ENCODE measurements around the gene ACSS3.

Gene ACSS3

DNA sequence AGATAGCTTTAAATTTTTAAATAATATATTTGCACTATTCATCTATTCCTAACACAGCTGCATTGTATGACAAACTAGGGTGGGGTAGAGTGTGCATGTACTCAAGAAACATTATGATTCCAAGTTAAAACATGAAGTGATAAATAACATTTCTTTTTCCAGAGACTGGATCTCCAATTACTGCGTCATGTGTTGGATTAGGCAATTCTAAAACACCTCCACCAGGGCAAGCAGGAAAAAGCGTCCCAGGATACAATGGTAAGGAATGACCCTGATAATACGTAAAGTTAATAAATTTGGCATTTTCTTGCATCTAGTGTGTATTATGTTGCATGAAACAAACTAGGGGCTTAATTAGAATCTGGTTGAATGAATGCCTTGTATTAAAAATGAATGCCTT is 138.9 kb downstream of the ACSS3 start:
- TF ChIP-seq, protein P1, sequence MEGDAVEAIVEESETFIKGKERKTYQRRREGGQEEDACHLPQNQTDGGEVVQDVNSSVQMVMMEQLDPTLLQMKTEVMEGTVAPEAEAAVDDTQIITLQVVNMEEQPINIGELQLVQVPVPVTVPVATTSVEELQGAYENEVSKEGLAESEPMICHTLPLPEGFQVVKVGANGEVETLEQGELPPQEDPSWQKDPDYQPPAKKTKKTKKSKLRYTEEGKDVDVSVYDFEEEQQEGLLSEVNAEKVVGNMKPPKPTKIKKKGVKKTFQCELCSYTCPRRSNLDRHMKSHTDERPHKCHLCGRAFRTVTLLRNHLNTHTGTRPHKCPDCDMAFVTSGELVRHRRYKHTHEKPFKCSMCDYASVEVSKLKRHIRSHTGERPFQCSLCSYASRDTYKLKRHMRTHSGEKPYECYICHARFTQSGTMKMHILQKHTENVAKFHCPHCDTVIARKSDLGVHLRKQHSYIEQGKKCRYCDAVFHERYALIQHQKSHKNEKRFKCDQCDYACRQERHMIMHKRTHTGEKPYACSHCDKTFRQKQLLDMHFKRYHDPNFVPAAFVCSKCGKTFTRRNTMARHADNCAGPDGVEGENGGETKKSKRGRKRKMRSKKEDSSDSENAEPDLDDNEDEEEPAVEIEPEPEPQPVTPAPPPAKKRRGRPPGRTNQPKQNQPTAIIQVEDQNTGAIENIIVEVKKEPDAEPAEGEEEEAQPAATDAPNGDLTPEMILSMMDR (IDR thresholded peaks at IDR 0.05; ENCODE audit: borderline replicate concordance, insufficient read depth, low read depth, low read length), result no peak
- H3K4me3 ChIP-seq (ENCODE audit: low read depth, low read length), result no peak overlapping the region

DNA sequence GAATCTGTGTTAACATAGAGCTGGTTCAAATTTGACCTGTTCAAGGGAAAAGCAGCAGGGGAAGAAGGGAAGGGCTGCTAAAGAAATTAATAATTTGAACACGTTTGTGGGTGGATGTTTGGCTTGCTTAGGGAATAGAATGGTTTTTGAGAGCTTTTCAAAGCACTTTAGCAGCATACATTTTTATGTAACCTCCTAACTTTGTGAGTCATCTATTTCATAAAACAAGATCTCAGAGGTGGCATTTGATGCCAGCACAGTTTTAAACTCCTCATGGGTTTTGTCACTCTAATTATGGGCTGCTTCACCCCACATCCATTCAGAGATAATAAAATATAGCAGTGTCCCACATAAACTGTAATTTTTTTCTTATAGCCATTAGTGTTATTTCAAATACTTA is 143.8 kb downstream of the ACSS3 start:
- no peak overlapping the region for H3K4me3 ChIP-seq (ENCODE audit: low read depth, low read length)
- TF ChIP-seq, protein P1 (IDR thresholded peaks at IDR 0.05; ENCODE audit: borderline replicate concordance, insufficient read depth, low read depth, low read length), result no peak

DNA sequence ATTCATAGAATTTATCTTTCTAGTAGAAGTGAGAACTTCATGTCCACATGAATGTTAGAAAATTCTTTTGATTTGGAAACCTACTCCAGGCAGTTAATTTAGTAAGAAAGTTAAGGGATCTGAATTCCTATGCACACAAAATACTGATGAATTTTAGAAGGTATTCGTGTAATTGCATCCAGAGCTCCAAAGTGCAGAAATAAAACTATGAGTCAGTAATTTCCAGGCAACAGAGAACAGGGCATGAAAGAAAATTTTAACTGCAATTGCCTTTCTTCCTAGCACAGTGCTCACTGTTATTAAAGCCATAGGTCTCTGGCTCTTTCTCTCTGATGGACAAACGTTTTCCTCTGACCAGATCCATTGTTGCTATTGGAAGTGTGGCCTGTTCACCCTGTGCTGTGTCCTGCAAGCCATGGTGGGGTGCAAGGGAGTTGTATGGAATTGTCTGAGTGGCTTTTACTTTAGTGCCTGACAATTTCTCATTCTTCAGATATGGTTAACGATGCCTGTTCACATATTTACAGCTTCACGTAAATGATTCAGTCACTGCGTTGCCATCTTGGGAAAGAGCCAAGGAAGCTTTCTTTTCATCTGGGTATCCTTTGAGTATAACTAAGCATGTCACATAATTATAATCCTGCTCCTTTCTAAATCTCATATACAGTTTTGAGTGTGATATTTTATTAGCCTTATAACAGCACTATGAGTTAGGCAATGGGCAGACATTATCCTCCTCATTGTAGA is 145.1 kb downstream of the ACSS3 start:
- H3K4me3 ChIP-seq (ENCODE audit: low read depth, low read length), result no peak overlapping the region
- TF ChIP-seq, protein P1 (IDR thresholded peaks at IDR 0.05; ENCODE audit: borderline replicate concordance, insufficient read depth, low read depth, low read length), result no peak

DNA sequence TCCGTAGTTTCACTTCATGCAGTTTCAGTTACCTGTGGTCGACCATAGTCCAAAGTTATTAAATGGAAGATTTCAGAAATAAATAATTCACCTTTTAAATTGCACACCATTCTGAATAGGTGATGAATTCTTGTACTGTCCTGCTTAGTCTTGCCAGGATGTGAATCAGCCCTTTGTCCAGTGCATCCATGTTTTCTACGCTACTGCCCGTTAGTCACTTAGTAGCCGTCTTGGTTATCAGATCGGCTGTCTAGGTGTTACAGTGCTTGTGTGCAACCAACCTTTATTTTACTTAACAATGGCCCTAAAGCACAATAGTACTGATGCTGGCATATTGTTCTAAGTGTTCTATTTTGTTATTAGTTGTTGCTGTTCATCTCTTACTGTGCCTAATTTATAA is 146.7 kb downstream of the ACSS3 start:
- TF ChIP-seq, protein P1 (IDR thresholded peaks at IDR 0.05; ENCODE audit: borderline replicate concordance, insufficient read depth, low read depth, low read length), result no peak
- no peak overlapping the region for H3K4me3 ChIP-seq (ENCODE audit: low read depth, low read length)

DNA sequence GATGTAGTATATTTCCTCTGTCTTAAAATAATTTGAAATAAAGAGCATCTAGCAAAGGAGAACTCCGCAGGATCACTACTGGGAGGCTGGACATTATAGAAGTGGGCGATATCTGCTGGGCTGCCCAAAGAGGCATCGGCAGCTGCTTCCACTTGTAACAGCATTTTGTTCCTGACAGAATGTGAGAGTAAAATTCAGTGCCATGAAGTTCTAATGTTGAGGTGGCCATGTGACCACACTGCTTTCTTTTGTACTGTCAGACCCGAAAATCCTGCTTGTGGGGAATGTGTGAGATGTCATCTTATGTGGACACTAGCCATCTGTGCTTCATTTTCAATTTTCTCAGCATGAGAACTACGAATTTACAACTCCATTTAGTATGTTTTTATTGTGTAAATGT is 151.9 kb downstream of the ACSS3 start:
- H3K4me3 ChIP-seq (ENCODE audit: low read depth, low read length), result no peak overlapping the region
- TF ChIP-seq, protein P1 (IDR thresholded peaks at IDR 0.05; ENCODE audit: borderline replicate concordance, insufficient read depth, low read depth, low read length), result no peak

DNA sequence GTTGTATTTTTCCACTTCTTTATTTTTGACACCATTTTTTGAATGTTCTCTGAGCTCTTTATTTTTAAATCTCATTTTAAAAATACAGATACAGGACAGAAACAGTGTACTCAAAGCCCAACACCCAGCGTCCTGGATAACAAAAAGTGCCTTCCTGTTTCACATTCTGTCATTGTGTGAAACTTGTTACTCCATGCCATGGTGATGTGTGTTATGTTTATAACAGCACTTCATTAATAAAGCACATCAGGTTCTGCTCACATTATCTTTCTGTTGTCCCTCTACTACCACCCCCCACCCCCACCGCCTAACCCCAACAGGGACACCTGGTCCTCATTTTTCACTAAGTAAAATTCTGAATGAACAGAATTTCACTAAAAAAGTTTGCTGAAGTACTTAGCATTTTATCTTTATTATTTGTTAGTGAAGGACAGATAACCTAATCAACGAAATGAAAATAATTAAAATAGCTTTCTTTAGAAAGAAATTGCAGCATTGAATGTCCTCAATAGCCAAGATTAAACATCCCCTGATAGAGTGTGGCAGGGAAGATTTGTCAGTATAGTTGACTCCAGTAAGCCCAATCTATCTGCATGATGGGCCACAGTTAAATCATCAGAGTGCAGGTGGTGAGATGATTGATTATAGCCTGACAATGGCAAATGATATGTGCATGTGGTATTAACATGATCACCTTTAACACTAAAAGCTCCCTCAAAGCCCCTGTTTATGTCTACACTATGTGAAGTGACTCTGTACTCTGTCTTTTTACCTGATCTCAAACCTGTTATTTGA is 153.9 kb downstream of the ACSS3 start:
- TF ChIP-seq, protein P1 (IDR thresholded peaks at IDR 0.05; ENCODE audit: borderline replicate concordance, insufficient read depth, low read depth, low read length), result no peak
- H3K4me3 ChIP-seq (ENCODE audit: low read depth, low read length), result no peak overlapping the region

DNA sequence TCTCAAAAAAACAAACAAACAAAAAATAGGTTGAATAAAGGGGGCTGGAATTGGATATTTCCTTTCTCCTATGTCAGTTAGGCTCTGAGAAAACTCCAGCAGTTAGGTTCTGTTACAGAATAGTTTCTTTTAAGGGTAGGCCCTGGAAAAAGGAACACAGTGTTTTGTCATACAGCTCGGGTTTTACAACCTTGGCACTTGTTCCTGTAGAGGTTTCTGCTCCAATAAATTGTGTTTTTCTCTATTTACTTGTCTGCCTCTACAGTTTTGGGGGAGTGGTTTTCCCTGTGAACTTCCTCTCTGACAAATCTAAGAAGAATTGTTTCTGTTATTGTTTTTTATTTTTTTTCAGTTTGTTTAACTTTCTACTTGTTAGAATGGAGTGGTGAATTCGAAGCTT is 167.6 kb downstream of the ACSS3 start:
- no peak overlapping the region for H3K4me3 ChIP-seq (ENCODE audit: low read depth, low read length)
- TF ChIP-seq, protein P1 (IDR thresholded peaks at IDR 0.05; ENCODE audit: borderline replicate concordance, insufficient read depth, low read depth, low read length), result no peak
